ENCODE measurements around the gene TOR4A.

TOR4A gene

GRCh38 chr9:137270929-137271695, 6.4 kb upstream of the TOR4A start:
- DNase-seq (ENCODE audit: low read depth in 3 of 3, low spot score in 1 of 3) = no peak

- no peak for DNase-seq (ENCODE audit: low read depth in 3 of 3, low spot score in 1 of 3)
These were observed 5.8 kb upstream of the TOR4A start for GRCh38 chr9:137271696-137272076.

- no peak for DNase-seq (ENCODE audit: low read depth in 3 of 3, low spot score in 1 of 3)
These were observed 5.1 kb upstream of the TOR4A start for GRCh38 chr9:137272241-137273094.

GRCh38 chr9:137273095-137273490, 4.4 kb upstream of the TOR4A start:
- no peak for DNase-seq (ENCODE audit: low read depth in 3 of 3, low spot score in 1 of 3)

GRCh38 chr9:137273611-137274320, 3.8 kb upstream of the TOR4A start:
- no peak for DNase-seq (ENCODE audit: low read depth in 3 of 3, low spot score in 1 of 3)

- DNase-seq (ENCODE audit: low read depth in 3 of 3, low spot score in 1 of 3) = no peak
These were observed 2.3 kb upstream of the TOR4A start for GRCh38 chr9:137275203-137275587.

- no peak for DNase-seq (ENCODE audit: low read depth in 3 of 3, low spot score in 1 of 3)
These were observed 1.7 kb upstream of the TOR4A start for GRCh38 chr9:137275588-137276472.

GRCh38 chr9:137276473-137277328, 825 bp upstream of the TOR4A start:
- DNase-seq (ENCODE audit: low read depth in 3 of 3, low spot score in 1 of 3) = no peak

- no peak for DNase-seq (ENCODE audit: low read depth in 3 of 3, low spot score in 1 of 3)
These were observed 655 bp downstream of the TOR4A start for GRCh38 chr9:137278061-137278701.

GRCh38 chr9:137278721-137279711, 1.5 kb downstream of the TOR4A start:
- DNase-seq (ENCODE audit: low read depth in 3 of 3, low spot score in 1 of 3) = no peak

- no peak for DNase-seq (ENCODE audit: low read depth in 3 of 3, low spot score in 1 of 3)
These were observed 2.4 kb downstream of the TOR4A start for GRCh38 chr9:137279741-137280473.

- no peak for DNase-seq (ENCODE audit: low read depth in 3 of 3, low spot score in 1 of 3)
These were observed 3.2 kb downstream of the TOR4A start for GRCh38 chr9:137280474-137281344.

- no peak for DNase-seq (ENCODE audit: low read depth in 3 of 3, low spot score in 1 of 3)
These were observed 4.0 kb downstream of the TOR4A start for GRCh38 chr9:137281345-137282116.

- no peak for DNase-seq (ENCODE audit: low read depth in 3 of 3, low spot score in 1 of 3)
These were observed 9.5 kb downstream of the TOR4A start for GRCh38 chr9:137286975-137287383.

- DNase-seq (ENCODE audit: low read depth in 3 of 3, low spot score in 1 of 3) = no peak
These were observed 15.6 kb downstream of the TOR4A start for GRCh38 chr9:137293094-137293481.
